GM19023 (cell line): Measurements from ENCODE around the gene AMBP.

Experiments used
- ATAC-seq: cut with Tn5 transposase; IDR thresholded peaks from one replicate; pipeline ENCODE4 v1.9.1; 2021; ENCODE audit warnings: mild to moderate bottlenecking, moderate library complexity; ENCODE audit not compliant: unreplicated experiment

AMBP gene

DNA sequence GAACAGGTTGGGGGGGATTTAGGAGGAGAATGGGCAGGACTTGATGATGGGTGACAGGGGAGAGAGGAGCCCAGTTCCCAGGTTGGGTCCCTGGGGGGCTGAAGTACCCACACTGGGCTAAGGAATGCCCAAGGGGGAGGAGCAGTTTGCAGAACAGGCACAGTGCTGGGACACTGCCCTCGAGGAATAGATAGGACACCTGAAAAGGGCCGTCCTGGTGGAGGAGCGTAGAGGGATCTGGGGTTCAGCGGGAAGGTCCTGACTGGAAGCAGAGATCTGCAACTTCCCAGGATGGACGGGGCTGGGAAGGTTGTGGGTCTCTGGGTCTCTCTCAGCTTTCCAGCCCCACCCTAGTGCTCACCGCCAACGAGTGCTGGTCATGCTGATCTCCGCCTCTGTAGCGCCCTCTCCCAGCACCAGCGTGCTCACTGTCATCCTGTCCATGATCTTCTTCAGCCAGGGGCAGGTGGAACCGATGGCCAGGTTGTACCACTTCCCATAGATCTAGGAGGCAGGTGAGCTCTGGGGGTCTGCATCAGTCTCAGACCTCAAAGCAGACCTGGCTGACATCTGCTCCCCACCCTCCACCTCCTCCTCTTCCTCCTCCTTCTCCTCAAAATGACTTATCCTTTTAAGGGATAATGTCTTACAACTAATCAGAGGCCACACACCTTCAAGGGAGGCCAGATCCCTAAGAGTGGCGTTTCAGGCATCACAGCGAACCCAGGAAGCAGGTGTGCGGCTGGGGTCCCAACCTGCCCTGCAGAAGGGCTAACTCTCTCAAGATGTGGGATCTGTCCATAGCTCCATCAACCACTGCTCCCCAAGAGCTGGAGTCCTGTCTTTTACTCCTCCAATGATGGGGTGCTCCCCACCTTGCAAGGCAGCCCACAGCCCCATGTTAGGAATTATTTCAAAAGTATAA lies 1.6 kb downstream of the AMBP start:
- no peak for ATAC-seq

DNA sequence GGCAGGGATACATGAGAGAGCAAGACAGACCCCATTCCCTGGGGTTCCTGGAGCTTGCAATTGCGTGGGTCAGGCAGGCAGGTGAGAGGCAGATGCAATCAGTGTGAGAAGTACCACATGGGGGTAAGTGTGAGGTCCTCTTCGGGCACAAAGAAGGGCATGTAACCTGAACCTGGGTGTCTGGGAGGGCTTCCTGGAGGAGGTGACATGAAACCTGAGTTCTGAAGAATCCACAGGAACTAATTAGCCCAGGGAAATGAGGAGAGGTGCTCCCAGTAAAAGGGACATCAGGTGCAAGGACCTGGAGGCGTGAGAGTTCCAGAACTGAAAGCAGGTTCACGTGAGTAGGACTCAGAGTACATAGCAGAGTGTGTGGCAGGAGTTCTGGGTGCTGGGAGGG lies 2.5 kb downstream of the AMBP start:
- ATAC-seq, result no peak

DNA sequence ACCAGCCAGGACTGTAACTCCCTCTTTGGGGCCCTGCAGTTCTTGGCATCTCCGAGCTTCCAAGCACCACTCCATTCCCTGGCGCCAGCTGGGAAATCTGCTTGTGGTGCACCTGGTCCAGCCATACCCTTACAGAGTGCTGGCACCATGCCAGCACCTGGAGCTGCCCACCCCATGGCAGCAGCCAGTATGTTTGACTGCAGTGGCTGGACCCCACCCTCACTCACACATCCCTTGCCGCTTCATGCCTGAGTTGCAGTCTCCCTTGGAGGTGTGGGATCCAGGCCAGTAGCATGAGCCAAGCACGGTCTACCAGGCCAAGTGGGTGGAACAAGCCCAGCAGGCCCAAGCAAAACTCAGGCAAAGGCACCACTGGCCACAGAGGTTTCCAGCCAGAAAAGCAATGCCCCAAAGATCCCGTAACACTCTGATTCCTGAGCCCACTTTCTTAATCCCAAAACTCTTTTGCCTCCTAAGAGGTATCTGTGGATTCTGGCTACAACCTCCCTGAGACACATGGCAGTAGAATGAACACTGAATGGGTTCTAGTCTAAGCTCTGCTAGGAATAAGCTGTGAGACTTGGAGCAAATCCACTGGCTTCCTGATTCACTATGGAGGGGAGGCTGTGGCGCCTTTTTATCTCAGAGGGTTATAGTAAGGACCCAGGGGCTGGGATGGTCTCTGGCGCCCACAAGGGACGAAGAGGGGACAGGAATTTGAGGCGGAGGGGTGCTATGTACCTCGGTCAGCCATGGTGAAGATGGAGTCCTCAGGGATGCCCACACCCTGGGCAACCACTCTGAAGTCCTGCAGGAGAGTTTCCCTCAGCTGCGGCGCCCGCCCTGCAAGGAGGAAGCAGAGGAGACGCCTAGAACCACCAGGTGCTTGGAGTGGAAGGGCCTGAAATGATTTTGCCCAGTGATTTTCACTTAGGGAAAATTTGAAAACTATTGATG lies 5.6 kb downstream of the AMBP start:
- no peak for ATAC-seq

DNA sequence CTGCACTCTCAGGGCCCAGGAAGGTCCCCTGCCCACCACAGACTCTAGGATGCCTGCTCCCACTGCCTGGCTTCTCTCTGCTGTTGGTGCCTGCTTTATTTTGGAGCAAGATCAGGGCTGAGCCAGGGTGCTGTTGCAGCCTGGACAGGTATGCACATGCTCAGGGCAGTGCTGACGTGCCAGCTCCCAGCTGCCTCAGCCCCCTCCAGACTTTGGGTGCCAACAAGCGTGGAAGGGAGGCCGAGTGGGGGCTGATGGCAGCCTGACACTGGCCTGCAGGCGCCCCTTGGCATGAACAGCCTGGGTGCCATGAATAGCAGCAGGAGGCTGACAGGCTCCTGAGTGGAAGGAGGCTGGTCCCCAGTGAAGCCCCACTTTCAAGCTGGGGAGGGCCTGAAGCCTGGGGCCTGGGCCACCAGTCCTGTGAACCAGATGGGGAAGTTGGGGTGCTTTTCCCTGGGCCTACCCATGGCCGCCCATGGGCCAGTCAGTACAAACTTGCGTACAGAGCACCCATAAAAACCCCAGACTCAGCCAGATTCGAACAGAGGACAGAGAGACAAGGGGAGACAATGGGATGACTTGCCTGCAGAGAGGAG lies 6.8 kb downstream of the AMBP start:
- no peak for ATAC-seq

DNA sequence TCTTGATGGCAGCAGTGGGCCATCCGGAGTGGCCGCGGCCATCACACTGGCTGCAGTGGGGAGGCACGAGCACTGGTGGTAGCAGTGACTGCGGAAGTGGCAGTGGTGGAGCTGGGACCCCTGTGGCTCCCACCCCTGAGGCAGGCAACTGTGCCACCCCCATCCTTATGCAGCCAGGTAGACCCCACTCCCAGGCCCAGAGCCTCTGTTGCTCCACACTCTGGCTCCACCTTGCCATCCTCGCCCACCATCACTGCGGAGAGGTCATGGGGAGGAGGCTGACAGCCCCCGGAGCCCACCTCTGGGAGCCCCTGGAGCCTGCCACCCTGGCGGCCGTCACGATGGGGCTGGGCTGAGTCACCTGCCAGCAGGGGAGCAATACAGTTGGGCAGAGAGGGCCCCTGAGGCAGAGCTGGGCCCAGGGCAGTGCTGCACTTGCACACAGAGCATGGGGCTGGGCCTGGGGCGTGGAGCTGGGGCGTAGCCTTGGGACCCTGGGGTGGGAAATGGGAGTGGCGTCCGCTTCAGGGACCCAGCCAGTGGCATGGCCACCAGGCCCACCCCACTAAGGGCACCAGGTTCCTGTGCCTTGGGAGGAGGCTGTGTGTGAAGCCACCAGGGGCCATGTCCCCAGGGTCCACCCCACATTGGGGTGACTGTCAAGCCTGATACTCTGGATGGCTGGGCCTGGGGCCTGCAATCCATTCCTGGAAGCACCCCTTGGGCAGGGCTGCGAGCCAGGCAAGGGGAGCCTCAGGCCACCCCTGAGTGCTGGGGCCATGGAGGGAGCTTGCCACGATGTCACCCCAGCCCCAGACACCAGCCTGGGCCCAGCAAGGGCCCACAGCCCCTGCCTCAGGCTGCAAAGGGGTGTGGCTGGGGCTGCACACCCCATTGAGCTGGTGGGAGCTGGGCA lies 7.7 kb downstream of the AMBP start:
- no peak for ATAC-seq

DNA sequence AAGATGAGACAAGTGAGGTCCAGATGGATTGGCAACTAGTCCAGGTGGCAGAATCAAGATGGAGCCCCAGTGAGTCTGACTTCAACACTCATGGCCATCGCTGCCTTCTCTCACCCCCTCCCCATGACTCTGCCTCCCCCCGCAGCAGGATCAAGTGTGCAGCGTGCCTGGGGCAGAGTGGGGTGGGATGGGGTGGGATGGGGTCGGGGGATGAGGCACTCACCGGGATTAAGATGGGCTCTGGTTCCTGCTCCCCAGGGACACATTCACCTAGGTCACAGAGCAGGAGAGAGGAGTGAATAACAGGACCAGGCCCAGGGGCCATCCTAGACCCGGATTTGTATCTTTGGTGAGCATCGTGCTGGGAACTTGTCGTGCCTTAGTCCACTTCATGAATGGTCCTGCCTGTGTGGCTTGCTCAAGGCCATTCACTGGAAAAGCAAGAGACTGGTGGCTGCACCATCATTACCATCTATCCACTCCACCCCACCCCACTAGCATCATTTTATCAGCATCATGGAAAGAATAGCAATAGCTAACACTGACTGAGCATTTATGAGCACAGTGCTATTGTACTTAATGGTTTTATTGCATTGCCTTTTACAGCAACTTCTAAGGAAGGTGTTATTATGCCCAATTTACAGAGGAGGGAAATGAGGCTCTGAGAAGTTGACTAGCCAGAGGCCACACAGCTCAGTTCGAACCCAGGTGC lies 8.5 kb downstream of the AMBP start:
- ATAC-seq, result no peak

DNA sequence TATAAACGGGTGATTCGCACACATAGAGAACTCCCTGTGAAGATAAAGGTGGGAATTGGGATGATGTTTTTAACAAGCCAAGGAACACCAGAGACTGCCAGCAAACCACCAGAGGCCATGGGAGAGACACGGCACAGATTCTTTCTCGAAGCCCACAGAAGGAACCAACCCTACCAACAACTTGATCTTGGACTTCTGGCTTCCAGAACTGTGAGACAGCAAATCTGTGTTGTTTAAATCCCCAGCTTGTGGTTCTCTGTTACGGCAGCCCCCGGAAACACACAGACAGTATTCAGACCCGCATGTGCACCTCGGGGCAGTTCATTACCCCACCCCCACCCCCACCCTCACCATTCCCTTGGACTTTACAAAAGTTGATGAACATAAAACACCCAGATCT lies 12.8 kb downstream of the AMBP start:
- no peak for ATAC-seq

DNA sequence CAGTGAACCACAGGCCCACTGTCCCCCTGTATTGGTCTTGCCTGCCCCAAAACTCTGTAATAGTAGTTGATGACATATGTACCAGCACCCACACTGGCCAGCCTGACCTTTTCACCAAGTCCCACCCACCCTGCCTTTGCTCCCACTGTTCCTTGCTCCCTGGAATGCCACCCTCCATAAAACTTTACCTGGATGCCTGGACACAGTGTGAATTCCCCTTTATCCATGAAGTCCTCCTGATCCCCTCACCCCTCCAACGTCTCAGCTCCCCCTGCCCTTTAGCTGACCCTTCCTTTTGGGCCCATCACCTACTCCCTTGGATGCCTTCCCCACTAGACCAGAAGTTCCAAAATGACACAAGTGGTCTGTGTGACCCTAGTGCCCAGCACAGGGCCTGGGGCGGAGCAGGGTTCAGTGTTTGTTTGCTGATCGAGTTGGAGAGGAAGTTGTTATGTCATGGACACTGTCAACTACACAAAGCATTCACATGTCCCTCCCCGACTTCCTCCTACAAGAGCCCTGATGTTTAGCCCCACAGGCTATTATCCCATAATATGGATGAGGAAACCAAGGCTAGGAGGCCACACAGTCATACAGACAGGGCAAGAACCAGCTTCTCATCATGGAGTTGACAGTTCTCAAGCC lies 16.1 kb downstream of the AMBP start:
- no peak for ATAC-seq

DNA sequence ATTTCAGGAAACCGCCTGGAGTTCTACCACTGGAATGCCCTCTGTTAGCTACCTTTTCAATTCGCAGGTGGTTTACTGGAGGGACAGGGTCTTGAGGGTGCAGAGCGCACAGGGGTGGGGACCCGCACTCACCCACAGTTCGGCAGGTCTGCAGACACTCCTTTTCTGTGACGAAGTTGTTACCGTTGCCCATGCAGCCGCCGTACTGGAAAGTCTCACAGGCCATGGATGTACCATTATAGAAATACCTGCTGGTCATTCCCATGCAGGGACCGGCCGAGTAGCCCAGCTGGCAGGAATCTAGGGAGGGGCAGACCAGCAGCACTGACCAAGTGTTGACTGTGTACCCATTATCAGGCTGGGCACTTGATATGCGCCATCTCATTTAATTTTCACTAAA lies 16.8 kb downstream of the AMBP start:
- no peak for ATAC-seq

DNA sequence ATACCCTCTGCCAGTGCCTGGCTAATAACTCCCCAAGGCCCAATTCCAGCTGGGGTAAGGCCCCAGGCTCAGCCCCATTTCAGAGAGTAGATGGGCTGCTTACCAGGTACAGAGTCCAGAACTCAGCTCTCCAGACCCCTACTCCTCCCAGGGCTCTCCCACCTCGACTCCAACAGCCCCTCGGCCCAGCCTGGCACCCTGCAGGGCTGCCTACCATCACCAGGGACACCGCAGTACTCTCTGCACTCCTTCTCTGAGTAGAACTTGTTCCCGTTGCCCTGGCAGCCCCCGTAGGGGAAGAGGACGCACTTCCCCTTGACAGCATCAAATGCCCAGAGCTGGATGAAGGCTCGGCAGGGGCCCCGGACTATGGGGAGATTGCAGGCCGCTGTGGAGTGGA lies 17.4 kb downstream of the AMBP start:
- no peak for ATAC-seq

DNA sequence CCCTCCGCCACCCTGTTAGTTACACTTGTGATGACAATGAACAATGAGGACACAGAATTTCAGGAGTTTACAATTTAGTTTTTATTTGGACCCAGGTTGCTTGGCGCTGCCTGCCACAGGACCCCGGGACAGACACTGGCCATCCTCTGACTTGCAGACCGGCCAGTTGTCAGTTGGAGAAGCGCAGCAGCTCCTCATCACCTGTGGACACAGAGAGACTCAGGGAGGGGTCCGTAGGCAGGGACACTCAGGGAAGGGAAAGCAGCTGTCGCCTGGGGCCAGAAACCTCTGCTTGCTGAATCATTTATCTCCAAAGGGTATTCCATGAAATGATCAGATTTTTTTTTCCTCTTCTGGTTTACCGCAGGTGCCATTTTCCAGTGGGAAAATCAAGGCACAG lies 18.0 kb downstream of the AMBP start:
- ATAC-seq, result no peak

DNA sequence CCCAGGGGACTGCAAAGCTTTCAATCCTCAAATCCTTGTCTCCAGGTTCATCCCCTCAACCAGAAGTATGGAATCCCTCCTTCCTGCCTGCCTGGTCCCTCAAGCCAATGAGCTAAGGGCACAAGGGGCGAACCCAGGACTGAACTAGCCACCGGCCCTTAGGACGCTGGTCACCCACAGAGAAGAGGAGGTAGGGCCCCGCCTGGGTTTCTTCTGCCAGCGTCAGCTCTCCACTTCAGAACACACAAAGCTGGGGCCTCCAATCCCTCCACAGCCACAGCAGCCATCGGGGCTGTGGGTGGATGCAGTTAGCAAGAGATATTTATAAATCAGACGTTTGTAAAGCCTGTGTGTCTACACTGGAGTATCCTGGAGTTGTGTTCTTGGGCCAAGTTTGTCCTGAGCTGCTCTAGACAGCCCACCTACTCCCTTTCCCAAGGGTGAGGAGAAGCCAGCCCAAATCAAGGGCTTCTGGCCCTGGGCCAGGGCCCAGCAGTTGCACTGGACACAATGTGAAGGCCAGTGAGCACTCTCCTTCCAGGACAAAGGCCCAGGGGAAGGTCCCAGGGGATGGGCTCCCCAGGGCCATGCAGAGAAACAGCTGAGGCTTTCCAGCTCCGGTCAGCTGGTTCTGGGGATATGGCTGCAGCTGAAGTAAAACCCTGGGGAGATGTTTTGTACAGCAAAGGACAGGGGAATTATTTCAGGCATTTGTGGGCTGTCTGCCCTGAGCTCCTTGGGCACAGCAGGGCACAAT lies 18.9 kb downstream of the AMBP start:
- ATAC-seq, result no peak

DNA sequence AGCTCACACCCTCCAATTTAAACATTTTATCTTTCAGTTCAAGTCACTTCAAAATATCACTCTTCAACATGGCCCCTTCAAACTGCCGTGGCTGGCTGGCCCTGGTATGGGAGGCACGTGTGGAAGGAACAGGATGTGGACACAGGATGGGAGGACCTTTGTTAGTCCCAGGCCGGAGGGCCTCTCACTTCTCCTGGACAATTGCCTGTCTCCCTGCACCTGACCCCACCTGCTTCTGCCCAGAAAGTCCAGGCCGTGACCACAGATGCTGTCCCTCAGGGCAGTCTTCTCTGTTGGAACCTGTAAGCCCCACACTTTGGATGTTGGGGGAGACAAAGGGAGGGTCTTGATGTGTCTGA lies 19.4 kb downstream of the AMBP start:
- no peak for ATAC-seq

DNA sequence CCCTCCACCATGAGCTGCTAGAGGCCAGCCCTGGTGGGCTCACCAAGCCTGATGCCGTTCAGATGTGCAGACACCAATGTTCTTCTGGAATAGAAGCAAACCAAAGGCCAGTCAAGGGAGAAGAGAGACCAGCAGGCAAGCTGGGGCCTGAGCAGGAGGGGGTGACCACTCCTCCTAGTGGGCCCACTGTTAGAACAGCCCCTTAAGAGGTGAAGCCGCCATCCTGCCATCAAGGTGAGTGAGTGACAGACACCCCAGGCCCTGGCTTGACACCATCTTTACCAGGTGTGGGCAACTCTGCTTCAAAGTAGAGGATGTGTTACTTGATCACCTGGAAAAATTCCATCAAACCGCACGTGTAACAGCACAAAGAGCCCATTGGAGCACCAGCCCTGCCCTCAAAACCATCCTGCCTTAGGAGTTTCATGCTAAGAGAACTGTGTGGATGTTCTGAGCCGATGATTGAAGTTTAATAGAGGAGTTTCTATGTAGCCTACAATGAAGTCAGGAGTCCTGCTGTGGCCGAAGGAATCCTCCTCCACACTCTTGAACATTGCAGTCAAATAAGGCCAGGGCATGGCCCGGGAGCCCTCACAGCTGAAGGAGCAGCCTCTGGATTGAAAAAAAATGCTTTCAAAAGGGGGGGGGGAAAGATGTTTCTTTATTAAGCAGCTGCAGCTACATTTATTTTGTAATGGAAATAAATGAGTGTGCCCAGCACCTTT lies 20.8 kb downstream of the AMBP start:
- ATAC-seq, result no peak

DNA sequence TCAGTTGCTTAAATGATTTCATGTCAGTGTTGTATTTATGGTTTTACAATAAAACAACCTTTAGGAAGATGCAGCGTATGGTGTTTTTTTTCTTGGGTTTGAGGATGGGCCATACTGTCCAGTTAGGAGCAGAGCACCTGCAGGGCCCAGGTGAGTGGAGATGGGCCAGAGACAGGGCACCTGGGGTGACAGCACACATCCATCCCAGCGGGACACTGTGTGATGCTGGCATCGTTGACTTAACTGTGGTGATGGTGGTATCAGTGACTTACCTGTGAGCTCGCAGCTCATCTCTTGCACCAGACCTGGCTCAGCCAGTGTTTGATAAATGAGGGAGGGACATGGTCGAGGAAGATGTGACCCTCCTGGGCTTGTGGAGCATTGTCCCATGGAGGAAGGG lies 21.6 kb downstream of the AMBP start:
- no peak for ATAC-seq

DNA sequence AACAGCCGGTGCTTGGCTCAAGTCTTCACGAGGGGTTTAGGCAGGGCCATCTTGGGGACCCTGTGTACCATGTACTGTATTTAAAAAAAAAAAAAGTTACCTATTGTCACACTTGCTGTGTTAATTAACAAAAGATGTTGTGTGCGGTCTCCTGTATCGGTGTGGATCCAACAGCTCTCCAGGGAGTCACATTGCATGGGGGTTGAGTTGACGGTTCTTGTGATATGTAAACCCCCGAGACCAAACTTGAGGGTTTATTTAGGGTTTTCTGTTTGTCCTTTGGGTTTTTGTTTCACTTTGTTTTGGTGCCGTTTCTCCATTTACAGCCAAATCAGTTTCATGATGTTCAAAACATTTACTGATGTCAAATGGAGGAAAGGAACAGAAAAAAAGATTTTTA lies 22.2 kb downstream of the AMBP start:
- no peak for ATAC-seq

DNA sequence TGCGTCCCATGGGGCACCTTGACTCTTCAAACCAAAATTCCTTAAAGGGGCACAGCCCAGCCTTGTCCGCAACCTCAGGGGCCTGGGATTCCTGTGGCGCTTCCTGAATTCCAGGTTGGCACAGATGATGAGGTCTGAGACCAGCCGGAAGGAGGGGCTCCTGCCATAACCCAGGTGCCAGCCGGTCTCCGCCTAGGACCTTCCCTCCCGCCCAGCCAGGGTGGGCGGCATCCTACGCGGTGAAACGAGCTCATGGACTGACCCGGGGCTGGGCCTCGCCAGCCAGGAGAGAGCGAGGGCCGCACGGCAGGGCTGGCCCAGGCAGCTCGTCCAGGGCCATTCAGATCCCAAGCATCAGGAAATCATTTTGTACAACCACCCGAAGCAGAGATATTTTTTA lies 23.0 kb downstream of the AMBP start:
- ATAC-seq, result no peak

DNA sequence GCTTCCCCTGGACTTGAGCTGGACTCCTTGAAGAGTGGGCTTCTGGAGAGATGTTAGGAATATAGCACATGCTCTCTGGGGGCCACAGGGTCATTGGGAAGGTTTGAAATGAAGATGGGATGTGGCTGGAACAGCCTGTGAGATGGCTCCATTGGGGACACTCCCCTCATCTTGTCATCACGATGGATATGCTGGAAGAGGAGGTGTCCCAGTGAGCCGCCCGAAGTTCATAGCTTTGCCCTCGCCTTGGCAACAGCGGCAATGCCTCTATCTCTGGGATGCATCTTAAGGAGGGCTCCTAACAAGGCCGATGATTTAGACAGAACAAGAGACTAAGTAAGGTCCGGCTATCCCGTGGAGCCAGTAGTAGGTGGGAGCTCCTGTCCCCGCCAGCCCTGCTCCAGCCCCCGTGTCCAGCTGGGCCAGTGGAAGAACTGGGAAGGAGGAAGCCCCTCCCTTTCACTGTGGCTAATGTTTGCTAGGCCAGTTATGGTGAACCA lies 23.9 kb downstream of the AMBP start:
- no peak for ATAC-seq
